Stimulated activated CD8-positive, alpha-beta memory T cell treated with anti-CD3 and anti-CD28 coated beads, Interleukin-7, amount 100 ng/mL, for 1 hour (primary cell): ENCODE results near the gene PALD1.

Source experiments
- DNase-seq, 2 donors: peaks; one replicate each; pipeline ENCODE4 v3.0.0-alpha.2; 2020; ENCODE audit warnings: low read depth in 2 of 2

Gene PALD1

DNA sequence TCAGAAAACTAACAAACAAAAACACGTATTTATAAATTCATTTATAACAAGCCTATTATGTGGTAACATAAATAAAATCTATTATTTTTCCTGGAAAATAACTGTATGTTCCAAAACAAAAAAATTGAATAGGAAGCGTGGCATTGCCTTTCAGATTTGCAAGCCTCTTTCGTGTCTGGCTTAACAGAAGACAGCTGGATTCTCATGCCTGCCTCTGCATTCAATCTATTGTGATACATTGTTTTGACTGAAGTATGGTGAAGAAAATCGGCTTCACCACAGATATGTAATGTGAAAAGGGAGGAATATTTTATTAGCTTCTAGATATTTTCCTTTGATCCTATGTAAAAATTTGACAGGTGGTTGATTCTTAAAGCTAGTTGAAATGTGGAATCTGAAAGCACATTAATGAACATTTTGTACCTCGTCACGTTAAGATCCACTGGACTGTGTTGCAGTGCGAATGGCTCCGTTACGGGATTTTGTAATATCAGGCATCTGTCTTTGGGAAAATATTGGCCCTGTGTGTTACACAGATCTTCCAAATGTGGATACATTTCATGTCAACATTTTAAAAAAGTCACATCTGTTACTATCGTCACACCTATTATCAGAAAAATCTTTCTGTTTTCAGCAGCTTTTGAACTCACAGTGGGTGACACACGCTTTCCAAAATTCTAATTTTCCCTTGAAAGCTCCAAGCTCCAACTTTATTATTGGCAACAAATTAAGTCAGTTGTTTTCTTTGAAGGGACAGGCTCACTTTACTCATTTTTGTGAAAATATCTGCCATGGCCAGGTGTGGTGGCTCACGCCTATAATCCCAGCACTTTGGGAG lies 26.2 kb downstream of the PALD1 start:
- DNase-seq = no peak

DNA sequence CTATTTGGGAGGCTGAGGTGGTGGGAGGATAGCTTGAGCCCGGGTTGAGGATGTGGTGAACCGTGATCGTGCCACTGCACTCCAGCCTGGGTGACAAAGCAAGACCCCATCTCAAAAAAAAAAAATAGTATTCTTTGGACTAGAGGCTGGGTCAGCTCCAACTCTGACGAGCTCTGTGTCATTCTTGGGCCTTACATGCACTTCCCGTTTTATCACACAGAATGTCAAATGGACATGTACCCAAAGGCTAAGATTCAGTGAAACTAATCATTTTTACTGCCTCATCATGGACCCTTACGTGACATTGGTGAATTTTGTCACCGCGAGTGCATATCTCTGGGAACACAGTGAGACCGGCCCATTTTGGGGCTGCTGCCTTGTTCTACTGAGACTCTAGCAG lies 27.3 kb downstream of the PALD1 start:
- DNase-seq = no peak

DNA sequence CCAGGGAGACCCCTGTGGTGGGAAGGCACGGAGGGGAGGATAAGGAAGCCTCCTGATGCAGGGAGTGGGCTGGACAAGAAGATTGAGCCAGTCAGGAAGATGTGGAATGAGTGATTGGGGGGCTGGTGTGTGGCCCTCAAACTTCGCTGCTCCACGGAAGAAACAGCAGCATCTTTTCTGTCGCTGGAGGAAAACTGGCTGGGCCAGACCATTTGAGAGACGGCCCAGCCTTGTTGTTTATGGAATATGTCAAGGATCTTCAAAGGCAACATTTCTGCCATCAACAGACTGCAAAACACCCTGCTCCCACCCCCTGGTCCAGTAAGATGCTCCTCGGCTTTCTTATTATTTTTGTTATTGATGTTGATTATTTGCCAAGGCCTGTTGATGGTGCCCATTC lies 29.4 kb downstream of the PALD1 start:
- no peak for DNase-seq

DNA sequence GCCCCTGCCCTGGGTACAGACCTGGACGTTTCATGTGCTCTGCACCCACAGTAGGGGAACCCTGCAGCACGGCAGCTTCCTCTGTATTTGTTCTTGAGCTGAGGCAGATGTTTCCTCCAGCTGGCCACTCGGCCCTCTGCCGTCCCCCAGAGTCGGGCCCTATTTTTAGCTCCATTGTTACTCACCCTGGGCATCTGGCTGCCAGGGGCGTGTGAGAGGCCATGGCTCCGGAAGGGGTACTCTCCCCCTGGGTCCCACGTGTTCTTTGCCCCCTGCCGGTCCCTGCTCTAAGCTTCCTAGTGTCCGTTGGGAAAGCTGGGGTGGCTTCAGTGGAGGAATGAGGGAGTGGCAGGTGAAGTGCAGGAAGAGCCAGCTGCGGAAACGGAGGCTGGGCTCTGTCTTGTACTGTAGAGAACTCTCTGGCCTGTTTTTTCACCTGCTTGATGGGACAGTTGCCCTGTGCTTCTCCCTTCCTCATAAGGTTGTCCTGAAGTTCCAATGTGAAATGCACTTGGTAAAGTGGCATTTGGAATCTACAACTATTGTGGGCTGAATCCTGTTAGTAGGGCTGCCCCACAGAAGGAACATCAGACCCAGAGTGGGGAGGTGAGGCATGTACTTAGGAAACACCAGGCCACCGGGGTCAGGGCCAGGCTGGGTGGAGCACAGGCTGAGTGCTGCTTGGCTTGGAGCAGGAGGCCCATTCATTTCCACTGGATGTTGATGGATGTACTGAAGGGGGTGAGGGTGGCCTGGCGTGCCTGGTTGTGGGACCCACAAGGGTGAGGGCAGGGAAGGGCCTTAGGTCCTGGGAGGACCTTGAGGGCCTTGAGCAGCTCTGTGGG lies 30.6 kb downstream of the PALD1 start:
- DNase-seq = no peak

DNA sequence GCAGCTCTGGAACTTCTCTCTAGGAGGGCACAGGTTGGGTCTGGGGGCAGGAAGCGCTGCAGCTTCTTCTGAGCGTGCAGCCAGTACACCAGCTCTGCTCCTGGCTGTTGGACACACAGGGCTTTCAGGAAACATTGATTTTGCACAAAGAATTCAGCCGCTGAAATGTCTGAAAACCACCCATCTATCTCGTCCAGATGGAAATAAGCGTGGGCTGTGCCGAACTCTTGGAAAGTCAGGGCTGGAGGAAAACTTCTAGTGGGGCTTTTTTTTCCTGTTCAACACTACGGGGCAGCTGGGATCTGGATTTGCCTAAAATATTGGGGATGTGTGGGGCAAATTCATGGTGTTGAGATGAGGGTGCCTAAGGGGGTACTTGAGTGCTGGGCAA lies 31.2 kb downstream of the PALD1 start:
- DNase-seq = no peak

DNA sequence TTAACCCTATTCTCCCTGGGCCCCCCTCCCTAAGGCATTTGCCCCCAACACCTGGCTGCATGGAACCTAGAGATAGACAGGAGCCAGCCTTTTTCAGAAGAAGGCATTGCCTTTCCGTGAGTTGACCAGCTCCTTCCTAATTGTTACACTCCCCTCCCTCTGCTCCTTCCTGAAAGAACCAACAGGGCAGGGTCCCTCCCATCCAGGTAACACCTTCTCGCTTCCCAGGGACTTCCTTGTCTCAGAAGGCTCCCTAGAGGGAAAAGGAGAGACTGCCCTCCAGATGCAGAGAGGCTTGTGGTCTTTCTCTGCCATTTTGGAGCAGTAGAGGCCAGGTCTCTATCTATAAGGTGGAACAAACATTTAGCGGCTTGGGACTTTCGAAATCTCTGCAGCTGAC lies 31.9 kb downstream of the PALD1 start:
- DNase-seq = no peak

DNA sequence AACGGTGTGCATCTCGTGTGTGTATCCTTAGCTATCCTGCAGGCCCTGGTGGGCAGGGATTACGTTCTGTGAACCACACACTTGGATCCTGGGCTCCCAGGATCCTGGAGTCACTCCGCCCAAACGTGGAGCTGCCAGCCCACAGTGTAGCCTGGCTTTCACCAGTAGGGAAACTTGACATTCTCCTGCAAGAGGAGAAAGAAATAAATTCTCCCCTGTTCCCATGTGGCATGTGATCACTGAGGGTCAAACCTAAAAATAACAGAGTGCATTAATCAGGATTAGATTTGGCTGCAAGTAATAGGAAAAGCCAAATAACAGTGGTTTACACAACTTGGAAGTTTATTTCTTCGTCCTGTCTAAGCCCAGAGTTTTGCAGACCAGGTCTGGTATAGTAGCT lies 32.3 kb downstream of the PALD1 start:
- DNase-seq = no peak

DNA sequence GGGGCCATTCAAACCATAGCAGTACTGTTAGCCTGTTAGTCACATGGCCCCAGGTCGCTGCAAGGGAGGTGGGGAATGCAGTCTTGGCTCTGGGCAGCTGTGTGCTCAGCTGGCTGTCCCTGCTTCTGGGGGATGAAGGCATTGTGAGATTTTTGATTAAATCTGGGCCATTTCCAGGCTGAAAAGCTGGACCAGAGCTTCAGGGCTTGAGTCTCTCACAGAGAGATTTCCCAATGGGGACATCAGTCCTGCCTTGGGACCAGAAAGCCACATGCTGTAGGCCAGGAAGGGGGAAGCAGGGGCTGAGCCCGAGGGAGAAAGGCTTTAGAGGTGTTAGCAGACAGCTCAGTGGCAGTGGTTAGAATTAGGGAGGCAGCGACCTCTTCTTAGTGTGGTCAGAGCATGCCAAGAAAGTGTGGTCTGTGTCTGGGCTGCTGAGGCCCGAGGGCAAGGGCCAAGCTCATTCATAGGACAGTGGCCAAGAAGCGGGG lies 33.6 kb downstream of the PALD1 start:
- no peak for DNase-seq

DNA sequence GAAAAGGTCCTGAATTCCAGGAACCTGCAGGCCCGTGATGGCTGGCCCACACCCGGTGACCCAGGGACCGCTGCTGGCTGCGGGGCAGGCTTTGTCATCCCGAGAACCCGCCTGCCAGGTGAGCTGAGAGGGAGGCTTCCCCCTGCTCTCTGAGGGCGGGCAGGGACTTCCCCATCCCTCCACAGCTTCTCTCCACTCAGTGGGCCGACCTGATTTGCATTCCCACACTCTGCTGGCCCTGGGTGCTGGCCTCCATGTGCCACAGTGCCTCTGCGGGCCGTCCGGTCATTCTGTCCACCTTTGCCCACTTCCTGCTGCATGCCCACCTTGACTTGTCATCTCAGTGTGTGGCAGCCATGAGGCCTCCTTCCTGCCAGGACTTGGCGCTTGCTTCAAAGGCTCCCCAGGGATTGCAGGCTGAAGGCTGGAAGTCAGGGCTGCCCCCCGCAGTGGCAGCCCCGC lies 35.3 kb downstream of the PALD1 start:
- DNase-seq = no peak

DNA sequence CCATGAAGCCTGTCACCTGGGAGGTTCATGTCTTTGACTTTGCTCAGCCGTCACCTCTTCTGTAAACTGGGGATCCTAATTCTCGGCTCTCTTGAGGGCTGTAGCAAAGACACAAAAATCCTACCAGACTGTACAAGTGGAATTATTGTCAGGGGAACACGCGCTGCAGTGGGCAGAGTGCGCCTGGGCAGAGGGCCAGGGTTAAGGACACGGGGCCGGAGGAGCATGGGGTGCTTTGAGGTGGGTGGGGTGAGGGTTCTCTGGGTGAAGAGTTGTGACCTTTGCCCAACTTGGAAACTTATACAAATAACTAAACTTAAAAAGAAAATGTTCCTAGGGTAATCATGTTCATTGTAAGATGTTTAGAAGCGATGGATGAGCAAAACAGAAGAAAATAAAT lies 36.0 kb downstream of the PALD1 start:
- DNase-seq = no peak

DNA sequence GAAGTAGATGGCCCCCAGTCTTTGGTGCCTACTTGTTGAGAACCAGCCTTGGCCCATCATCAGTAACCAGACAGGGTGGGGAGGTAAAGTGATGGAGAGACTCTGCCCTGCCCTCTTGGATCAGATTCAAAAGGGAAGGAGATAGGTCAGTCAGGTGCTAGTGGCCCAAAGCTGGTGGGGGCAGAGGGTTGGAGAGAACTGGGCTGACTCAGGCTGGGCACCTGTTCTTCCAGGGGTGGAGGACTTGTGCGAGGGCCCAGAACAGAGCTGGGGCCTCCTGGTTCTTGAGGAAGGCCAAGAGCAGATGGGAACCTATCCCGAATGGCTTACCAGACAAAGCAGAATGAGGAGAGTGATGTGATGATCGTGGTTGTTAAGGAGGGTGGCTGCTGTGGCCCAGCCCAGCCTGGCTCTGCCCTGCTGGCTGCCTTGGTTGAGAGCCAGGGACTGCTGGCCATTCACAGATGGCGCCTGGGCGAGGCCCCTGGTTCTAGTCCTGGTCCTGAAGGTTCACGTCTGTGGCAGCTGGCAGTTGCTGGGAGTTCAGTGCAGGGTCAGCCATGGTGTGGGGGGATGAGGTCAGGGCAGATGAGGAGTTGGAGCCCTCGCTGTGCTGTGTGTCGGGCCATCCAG lies 36.6 kb downstream of the PALD1 start:
- DNase-seq = no peak

DNA sequence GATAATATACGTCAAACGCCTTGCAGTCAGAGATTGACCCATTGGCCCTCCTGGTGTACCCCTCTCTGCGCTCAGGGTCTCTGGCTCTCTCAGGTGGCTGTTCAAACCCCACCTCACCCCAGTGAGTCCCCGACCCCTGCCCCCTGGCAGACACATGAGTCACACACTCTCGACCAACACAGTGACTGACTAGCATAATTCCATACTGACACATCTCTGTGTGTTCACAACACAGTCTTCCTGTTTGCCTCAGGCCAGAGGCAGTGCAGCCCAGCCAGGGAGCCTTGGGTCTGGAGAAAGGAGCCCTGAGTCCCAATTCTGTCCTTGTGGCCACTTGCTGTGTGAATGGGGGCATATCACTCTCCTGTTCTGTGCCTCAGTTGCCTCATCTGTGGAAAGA lies 40.1 kb downstream of the PALD1 start:
- DNase-seq = no peak

DNA sequence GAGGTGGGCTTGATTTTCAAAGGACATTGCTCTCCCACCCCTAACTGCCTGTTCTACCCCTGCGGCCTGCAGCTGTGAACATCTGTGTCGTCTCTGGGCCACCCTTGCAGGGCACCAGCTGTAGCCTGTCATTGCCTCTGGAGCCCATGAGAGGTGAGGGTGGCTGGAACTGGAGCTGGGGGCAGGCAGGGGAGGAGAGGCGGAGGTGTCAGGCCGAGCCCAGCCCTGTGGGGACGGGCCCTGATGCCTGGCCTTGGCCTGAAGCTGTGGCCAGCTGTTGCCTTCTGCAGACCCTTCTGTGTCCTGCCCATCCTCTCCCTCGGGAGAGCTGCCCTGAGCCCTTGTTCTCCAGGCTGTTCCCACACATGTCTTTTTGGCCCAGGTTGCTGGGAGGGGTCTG lies 44.5 kb downstream of the PALD1 start:
- no peak for DNase-seq

DNA sequence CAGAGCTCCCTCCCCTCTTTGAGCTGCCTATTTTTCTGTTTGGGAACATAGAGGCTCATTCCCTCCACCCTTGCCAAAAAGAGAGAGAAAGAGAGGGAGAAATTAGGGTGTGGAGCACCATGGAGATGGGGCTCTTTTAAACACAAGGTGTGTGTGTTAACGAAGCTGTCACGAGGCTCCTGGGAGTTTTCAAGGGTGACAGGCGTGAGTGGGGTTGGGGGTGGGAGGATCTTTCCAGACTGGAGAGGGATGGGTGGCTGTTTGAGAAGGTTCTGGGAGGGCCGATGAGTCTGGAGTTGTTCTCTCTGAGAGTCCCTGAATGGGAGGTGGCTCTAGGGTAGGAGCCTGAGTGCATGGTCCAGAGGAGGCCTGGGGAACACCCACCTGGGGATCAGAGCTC lies 45.0 kb downstream of the PALD1 start:
- DNase-seq = no peak

DNA sequence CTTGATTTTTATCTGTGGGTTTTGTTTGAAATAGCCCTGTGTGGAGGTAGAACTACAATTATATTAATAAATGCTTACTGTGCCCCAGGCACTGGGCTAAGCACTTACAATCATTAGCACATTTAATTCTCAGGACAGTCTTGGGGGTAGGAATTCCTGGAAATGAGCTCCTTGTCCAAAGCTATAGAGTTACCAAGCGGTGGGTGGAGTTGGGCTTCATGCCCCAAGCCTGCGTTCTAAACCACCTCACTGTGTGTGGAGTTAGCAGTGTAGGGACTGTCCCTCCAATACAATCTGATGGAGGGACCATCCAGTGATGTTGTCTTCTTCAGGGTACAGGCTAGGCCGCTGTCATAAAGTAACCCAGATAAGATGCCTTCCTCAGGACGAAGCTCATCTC lies 49.7 kb downstream of the PALD1 start:
- DNase-seq = no peak

DNA sequence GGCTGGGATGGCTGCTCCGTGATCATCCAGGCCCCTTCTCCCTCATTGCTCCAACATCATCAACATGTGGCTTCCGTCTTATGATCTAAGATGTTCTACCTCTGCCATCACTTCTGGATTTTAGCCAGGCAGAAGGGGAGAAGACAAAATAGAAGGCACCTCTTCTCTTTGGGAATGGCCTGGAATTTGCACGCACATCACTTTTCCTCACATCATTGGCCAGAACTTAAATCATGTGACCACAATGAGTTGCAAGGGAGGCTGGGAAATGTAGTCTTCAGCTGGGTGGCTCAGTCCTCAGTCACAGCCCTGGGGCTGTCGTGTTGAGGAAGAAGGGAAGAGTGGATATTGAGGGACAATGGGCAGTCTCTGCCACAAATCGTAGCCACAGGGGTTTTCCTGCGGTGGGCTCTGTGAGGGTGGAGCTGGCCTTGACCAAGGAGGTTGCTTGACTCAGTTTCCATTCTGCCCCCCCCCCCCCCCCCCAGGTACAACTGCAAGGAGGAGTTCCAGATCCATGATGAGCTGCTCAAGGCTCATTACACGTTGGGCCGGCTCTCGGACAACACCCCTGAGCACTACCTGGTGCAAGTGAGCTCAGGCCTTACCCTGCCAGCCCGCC lies 50.3 kb downstream of the PALD1 start:
- no peak for DNase-seq

DNA sequence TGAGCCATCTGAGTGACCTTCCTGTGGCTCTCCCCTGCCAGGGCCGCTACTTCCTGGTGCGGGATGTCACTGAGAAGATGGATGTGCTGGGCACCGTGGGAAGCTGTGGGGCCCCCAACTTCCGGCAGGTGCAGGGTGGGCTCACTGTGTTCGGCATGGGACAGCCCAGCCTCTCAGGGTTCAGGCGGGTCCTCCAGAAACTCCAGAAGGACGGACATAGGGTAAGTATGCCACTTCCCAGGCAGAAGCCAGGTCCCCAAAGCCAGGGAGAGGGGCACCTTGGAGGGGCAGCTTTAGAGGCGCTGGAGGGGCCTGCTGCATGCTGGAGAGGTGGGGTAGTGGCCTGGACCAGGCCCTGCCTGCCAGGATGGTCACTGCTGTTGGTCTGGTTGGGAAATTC lies 51.3 kb downstream of the PALD1 start:
- no peak for DNase-seq

DNA sequence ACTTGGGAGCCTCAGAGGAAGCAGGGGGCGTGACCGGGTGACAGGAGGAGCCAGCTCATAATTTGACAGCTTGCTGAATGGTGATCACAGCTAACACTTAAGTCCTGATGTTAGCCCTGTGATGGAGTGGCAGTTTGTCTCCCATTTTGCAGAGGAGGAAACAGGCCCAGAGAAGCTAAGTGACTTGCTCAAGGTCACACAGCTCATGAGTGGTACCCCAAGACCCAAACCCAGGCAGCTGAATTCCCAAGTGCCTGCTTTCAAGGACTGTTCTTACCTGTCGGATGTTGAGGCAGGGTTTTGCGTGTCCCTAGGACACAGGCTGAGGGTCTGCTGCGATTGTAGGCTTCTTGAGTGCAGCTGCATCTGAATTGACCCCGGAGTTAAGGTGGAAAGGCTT lies 51.7 kb downstream of the PALD1 start:
- DNase-seq = no peak

DNA sequence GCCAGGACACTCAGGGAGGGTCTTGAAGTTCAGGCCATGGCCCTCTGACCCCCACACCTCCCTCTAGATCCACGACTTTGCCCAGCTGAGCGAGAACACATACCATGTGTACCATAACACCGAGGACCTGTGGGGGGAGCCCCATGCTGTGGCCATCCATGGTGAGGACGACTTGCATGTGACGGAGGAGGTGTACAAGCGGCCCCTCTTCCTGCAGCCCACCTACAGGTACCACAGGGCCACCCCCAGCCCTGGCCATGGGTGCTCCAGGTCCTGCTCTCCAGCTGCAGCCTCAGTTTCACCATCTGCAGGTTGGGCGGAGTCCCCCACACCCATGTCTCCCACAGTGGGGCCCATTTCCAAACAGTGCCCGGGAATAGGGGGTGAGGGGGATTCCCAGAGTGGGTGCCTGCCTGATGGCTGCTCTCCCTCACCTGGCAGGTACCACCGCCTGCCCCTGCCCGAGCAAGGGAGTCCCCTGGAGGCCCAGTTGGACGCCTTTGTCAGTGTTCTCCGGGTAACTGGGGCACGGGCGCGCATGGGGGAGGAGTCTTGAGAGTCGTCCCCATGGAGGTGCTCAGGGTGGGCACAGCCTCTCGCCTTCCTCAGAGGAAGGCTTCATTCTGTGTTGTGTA lies 54.1 kb downstream of the PALD1 start:
- no peak for DNase-seq

DNA sequence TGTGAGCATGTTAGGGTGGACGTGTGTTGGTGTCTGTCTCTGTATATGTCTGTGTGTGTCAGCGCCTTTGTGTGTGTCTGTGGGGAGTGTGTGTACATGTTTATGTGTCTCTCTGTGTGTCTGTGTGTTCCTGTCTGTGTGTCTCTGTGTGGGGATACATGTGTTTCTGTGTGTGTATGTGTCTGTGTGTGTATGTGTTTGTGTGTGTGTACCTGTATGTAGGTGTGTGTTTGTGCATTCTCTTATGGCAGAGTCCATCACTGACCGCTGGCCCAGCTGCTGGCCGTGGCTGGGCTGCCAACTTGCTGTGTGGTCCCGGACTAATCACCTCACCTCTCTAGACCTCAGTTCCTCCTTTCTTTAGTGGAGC lies 54.6 kb downstream of the PALD1 start:
- DNase-seq = no peak

DNA sequence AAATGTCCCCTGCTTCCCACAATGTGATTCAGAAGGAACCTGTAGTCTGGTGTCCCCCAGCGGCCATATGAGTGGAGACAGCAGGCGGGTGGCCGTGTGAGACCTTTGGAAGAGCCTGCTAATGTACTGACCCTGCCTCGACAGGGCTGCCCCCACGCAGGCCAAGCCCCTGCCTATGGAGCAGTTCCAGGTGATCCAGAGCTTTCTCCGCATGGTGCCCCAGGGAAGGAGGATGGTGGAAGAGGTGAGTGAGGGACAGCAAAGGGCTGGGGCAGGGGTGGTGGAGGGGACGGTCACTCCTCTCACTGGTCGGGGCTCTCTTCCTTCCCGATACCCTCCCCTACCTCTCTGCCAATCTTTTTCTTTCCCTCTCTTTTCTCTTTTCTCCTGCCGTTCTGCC lies 55.7 kb downstream of the PALD1 start:
- no peak for DNase-seq

DNA sequence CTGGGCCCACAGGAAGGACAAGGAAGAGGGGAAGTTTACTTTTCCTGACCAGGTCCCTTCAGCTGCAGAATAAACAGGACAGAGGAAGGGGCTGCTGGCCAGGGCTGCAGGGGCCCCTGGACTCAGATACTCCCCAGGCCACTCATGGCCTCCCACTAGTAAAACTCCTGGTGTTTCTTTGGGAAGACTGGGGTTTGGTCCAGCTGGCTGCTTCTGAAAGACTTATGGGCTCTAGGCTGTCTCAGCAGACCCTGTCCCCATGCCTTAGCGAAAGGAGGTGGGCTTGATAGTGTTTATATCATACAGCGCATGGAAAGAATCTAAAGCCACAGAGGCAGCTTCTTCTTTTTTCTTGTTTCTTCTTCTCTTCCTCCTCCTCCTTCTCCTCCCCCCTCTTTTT lies 56.4 kb downstream of the PALD1 start:
- DNase-seq = no peak
